ENCODE data around the gene TMEM109. TPM values are rescaled to one million over a fixed set of nuclear protein-coding genes. Genes with fewer than 3 reads are reported as not detected.

TMEM109 gene
- total and polyA plus RNA-seq, 9 of the 15 experiments (the other 6 are each of a cell fraction or from before 2014, with no cell fraction given), result 9.2 to 71.3 (median 30.5) TPM

GRCh38 chr11:60922906-60923305 is 8.9 kb downstream of the TMEM109 start:
- H3K36me3 ChIP-seq (ENCODE audit: control insufficient read depth, insufficient read depth, low read length), result peaks cover 43% of the 10 kb centered on the region
- CTCF ChIA-PET (ENCODE audit: low intra/inter-chr PET ratio), result no interaction called here
- ATAC-seq (no peak), DNase-seq (ENCODE audit: extremely low read depth in 1 of 4, low spot score in 3 of 4) (no peak), FAIRE-seq (no peak)
- peaks cover 29 to 35% of the 10 kb centered on the region in 2 experiments for H3K27me3 ChIP-seq (ENCODE audit: control insufficient read depth in 2 of 2, insufficient read depth in 2 of 2, low read length in 2 of 2)
- no peak overlapping the region for H3K4me2 ChIP-seq (ENCODE audit: insufficient read depth, low read length)
- no peaks in the 10 kb centered on the region for H3K9me1 ChIP-seq (ENCODE audit: control insufficient read depth, insufficient read depth, low read length)
- TSS peak; percentile 21 for BruUV-seq (replicated peaks)
- intact Hi-C loops (cut with micrococcal nuclease), result no loop called here
- POLR2A ChIA-PET, result interaction anchor here (0.9 to 1.6 kb wide), 4 partner anchors 9 to 28 kb away, joined by 3 to 7 read pairs (median 6); partner anchors contain the start of gene TMEM109
- in situ Hi-C loops (cut with MboI), result no loop called here
- no peak overlapping the region for H3K9ac ChIP-seq (ENCODE audit: insufficient read depth in 1 of 2, low read depth in 2 of 2, low read length in 2 of 2)
- no peak overlapping the region for H2AFZ ChIP-seq (ENCODE audit: low read depth, low read length)
- H3K79me2 ChIP-seq (ENCODE audit: control insufficient read depth, insufficient read depth, low read length), result peaks cover 14% of the 10 kb centered on the region; the same call in 2 of the 3 replicates
- H3K4me3 ChIP-seq, result no peak overlapping the region
- WGBS (ENCODE audit: insufficient coverage, low coverage, missing lambda C conversion rate), result 87% methylated on average over 6 of the region's 6 CpGs
- H4K20me1 ChIP-seq (replicated peaks; ENCODE audit: control insufficient read depth, insufficient read depth, low read length), result peaks cover 5% of the 10 kb centered on the region; the same call in 1 of the 2 replicates
- H3K27ac ChIP-seq (ENCODE audit: extremely low read depth, low read depth, low read length), result no peak overlapping the region
- no peaks in the 10 kb centered on the region for H3K9me3 ChIP-seq (replicated peaks; ENCODE audit: control insufficient read depth, insufficient read depth, low read depth, low read length)
- H3K4me1 ChIP-seq (replicated peaks in 1 of 2; ENCODE audit: control insufficient read depth in 2 of 2, insufficient read depth in 2 of 2, low read length in 2 of 2), result peaks cover 7 to 22% of the 10 kb centered on the region in 2 experiments; a peak in 4 of 5 replicates
- TF ChIP-seq ZNF3 (CRISPR knock-in tag; IDR thresholded peaks at IDR 0.05), result no peak
- no peak for TF ChIP-seq KAT8 (IDR thresholded peaks at IDR 0.05; ENCODE audit: low read depth)
- TF ChIP-seq ERF (CRISPR knock-in tag; IDR thresholded peaks at IDR 0.05), result no peak
- no peak for TF ChIP-seq CEBPB (tag; IDR thresholded peaks at IDR 0.05)
- no peak for TF ChIP-seq DEAF1 (CRISPR knock-in tag; IDR thresholded peaks at IDR 0.05)
- TF ChIP-seq ZBTB8A (IDR thresholded peaks at IDR 0.05; ENCODE audit: partially characterized antibody), result no peak
- no peak for TF ChIP-seq LCOR (CRISPR knock-in tag; IDR thresholded peaks at IDR 0.05)
- no peak for TF ChIP-seq DACH1 (IDR thresholded peaks at IDR 0.05; ENCODE audit: partially characterized antibody)
- no peak for TF ChIP-seq GATAD2A (IDR thresholded peaks at IDR 0.05)
- TF ChIP-seq PPARD (CRISPR knock-in tag; IDR thresholded peaks at IDR 0.05), result no peak
- TF ChIP-seq, protein P1, sequence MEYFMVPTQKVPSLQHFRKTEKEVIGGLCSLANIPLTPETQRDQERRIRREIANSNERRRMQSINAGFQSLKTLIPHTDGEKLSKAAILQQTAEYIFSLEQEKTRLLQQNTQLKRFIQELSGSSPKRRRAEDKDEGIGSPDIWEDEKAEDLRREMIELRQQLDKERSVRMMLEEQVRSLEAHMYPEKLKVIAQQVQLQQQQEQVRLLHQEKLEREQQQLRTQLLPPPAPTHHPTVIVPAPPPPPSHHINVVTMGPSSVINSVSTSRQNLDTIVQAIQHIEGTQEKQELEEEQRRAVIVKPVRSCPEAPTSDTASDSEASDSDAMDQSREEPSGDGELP (CRISPR knock-in tag; IDR thresholded peaks at IDR 0.05; ENCODE audit: borderline replicate concordance), result no peak
- TF ChIP-seq ARID2 (IDR thresholded peaks at IDR 0.05), result no peak
- TF ChIP-seq HLTF (IDR thresholded peaks at IDR 0.05), result no peak
- no peak for TF ChIP-seq ZNF212 (CRISPR knock-in tag; IDR thresholded peaks at IDR 0.05)

Measured in K562 (cell line).